Mesenchymal stem cell (in vitro differentiated cells and primary cell): ENCODE data around the gene USP40.

Experiments used
- DNase-seq: peaks from one replicate; pipeline ENCODE4 v3.0.0-alpha.2; 2013
- H2AFZ ChIP-seq: one replicate; pipeline ENCODE4 v1.6.1; 2013; ENCODE audit warnings: low read depth, mild to moderate bottlenecking, control low read depth, inconsistent platforms, low read length, moderate library complexity
- H2AK5ac ChIP-seq: 2 replicates; pipeline ENCODE4 v1.6.1; 2013; ENCODE audit warnings: low read length, moderate library complexity, mild to moderate bottlenecking, inconsistent platforms; ENCODE audit not compliant: severe bottlenecking
- H2BK120ac ChIP-seq: one replicate; pipeline ENCODE4 v1.6.1; 2013; ENCODE audit warnings: low read depth, mild to moderate bottlenecking, inconsistent platforms, low read length, moderate library complexity
- H2BK12ac ChIP-seq, 2 experiments: one replicate each; pipeline ENCODE4 v1.6.1; 2013; ENCODE audit warnings: inconsistent platforms in 2 of 2, low read length in 2 of 2, mild to moderate bottlenecking in 2 of 2, moderate library complexity in 2 of 2, control low read depth in 1 of 2
- H2BK15ac ChIP-seq: one replicate; pipeline ENCODE4 v1.6.1; 2013; ENCODE audit warnings: mild to moderate bottlenecking, low read depth, inconsistent platforms; ENCODE audit not compliant: poor library complexity, severe bottlenecking
- H2BK5ac ChIP-seq: 2 replicates; pipeline ENCODE4 v1.6.1; 2013; ENCODE audit warnings: low read depth, mild to moderate bottlenecking, low read length, control low read depth, inconsistent platforms; ENCODE audit not compliant: poor library complexity, severe bottlenecking
- H3K14ac ChIP-seq, 2 experiments: one replicate each; pipeline ENCODE4 v1.6.1; 2013; ENCODE audit warnings: inconsistent platforms in 2 of 2, low read length in 2 of 2, control low read depth in 1 of 2, mild to moderate bottlenecking in 1 of 2, moderate library complexity in 1 of 2
- H3K18ac ChIP-seq, 2 experiments: one replicate each; pipeline ENCODE4 v1.6.1; 2013; ENCODE audit warnings: inconsistent platforms in 2 of 2, low read length in 2 of 2, control low read depth in 1 of 2, low read depth in 1 of 2, mild to moderate bottlenecking in 1 of 2
- H3K23ac ChIP-seq, 2 experiments: one replicate each; pipeline ENCODE4 v1.6.1; 2013; ENCODE audit warnings: inconsistent platforms in 2 of 2, low read length in 2 of 2, mild to moderate bottlenecking in 2 of 2, moderate library complexity in 2 of 2, control low read depth in 1 of 2
- H3K27ac ChIP-seq: 2 replicates; pipeline ENCODE4 v1.5.1; 2013; ENCODE audit warnings: mild to moderate bottlenecking, moderate library complexity, low read length, control low read depth, inconsistent platforms; ENCODE audit not compliant: poor library complexity, severe bottlenecking
- H3K27me3 ChIP-seq, 2 experiments: 2 replicates each; pipeline versions ENCODE4 v1.6.1 to v1.7.0; 2013; ENCODE audit warnings: low read length in 2 of 2, mild to moderate bottlenecking in 2 of 2, moderate library complexity in 2 of 2, control low read depth in 1 of 2, inconsistent platforms in 1 of 2; ENCODE audit not compliant: control insufficient read depth in 1 of 2, insufficient read depth in 1 of 2
- H3K36me3 ChIP-seq, 2 experiments: 2 replicates each; pipeline versions ENCODE4 v1.6.1 to v1.7.0; 2013; ENCODE audit warnings: low read length in 2 of 2, control low read depth in 1 of 2, inconsistent platforms in 1 of 2, low read depth in 1 of 2, mild to moderate bottlenecking in 1 of 2; ENCODE audit not compliant: insufficient read depth in 2 of 2, control insufficient read depth in 1 of 2
- H3K4ac ChIP-seq, 2 experiments: one replicate each; pipeline ENCODE4 v1.6.1; 2013; ENCODE audit warnings: inconsistent platforms in 2 of 2, low read length in 2 of 2, mild to moderate bottlenecking in 2 of 2, moderate library complexity in 2 of 2, control low read depth in 1 of 2, low read depth in 1 of 2
- H3K4me1 ChIP-seq: 2 replicates; pipeline ENCODE4 v1.6.1; 2013; ENCODE audit warnings: low read depth, low read length, control low read depth; ENCODE audit not compliant: control insufficient read depth, insufficient read depth
- H3K4me2 ChIP-seq: 2 replicates; pipeline ENCODE4 v1.6.1; 2013; ENCODE audit warnings: low read length, mild to moderate bottlenecking, inconsistent platforms; ENCODE audit not compliant: poor library complexity, severe bottlenecking
- H3K4me3 ChIP-seq, 2 experiments: 2 replicates each; pipeline versions ENCODE4 v1.5.1 to v1.7.0; 2013; ENCODE audit warnings: low read length in 2 of 2, mild to moderate bottlenecking in 2 of 2, control low read depth in 1 of 2, low read depth in 1 of 2; ENCODE audit not compliant: insufficient read depth in 1 of 2
- H3K79me1 ChIP-seq: replicated peaks from 2 replicates; pipeline ENCODE4 v1.6.1; 2013; ENCODE audit warnings: mild to moderate bottlenecking, control low read depth, low read length, inconsistent platforms; ENCODE audit not compliant: poor library complexity, severe bottlenecking
- H3K9ac ChIP-seq: 2 replicates; pipeline ENCODE4 v1.7.0; 2013; ENCODE audit warnings: mild to moderate bottlenecking, low read length, moderate library complexity
- H3K9me3 ChIP-seq: 2 replicates; pipeline ENCODE4 v1.7.0; 2013; ENCODE audit warnings: mild to moderate bottlenecking, low read length; ENCODE audit not compliant: control insufficient read depth
- H4K8ac ChIP-seq: one replicate; pipeline ENCODE4 v1.6.1; 2013; ENCODE audit warnings: inconsistent platforms, mild to moderate bottlenecking, low read length, moderate library complexity
- H4K91ac ChIP-seq: one replicate; pipeline ENCODE4 v1.6.1; 2013; ENCODE audit warnings: mild to moderate bottlenecking, low read length, inconsistent platforms
- WGBS: methylation state at CpG from one replicate; pipeline ENCODE4 v1.1.7; 2013; ENCODE audit warnings: mixed read lengths; 5-methylcytosine and 5-hydroxymethylcytosine counted together

Gene USP40

GRCh38 chr2:233492078-233492477 lies 74.5 kb downstream of the USP40 start:
- H2BK12ac ChIP-seq: no peak overlapping the region
- no peak for DNase-seq
- no peak overlapping the region for H2AK5ac ChIP-seq
- H3K23ac ChIP-seq: no peak overlapping the region
- H3K4me3 ChIP-seq: no peak overlapping the region
- H3K4ac ChIP-seq: no peak overlapping the region
- H3K4me2 ChIP-seq: no peak overlapping the region
- H3K36me3 ChIP-seq: peaks cover 22 to 84% of the 10 kb centered on the region in 2 experiments
- H2BK5ac ChIP-seq: no peak overlapping the region
- no peak overlapping the region for H4K91ac ChIP-seq
- no peak overlapping the region for H4K8ac ChIP-seq
- H3K18ac ChIP-seq: no peak overlapping the region
- no peak overlapping the region for H3K9ac ChIP-seq
- H3K27me3 ChIP-seq: no peaks in the 10 kb centered on the region
- 100% methylated on average over 4 of the region's 4 CpGs for whole genome bisulfite sequencing
- H3K14ac ChIP-seq: no peak overlapping the region
- H2BK120ac ChIP-seq: no peak overlapping the region
- no peak overlapping the region for H2AFZ ChIP-seq
- peaks cover 8% of the 10 kb centered on the region for H3K4me1 ChIP-seq
- H3K27ac ChIP-seq: no peak overlapping the region
- H3K79me1 ChIP-seq: peaks cover 1% of the 10 kb centered on the region
- H2BK15ac ChIP-seq: no peak overlapping the region
- no peaks in the 10 kb centered on the region for H3K9me3 ChIP-seq

- Histone ChIP-seq H2BK15ac (no peak overlapping the region), H2BK5ac (no peak overlapping the region), H3K14ac (no peak overlapping the region), H2AK5ac (peak overlapping the region; percentile 33), H3K18ac (no peak overlapping the region), H4K8ac (no peak overlapping the region), H3K9ac (no peak overlapping the region), H2BK120ac (no peak overlapping the region), H3K4me2 (no peak overlapping the region), H3K79me1 (peaks cover 1% of the 10 kb centered on the region), H3K23ac (no peak overlapping the region), H4K91ac (no peak overlapping the region), H3K27me3 (no peaks in the 10 kb centered on the region), H2AFZ (no peak overlapping the region), H3K4me1 (peaks cover 13% of the 10 kb centered on the region), H3K4me3 (no peak overlapping the region), H3K9me3 (no peaks in the 10 kb centered on the region), H3K27ac (no peak overlapping the region), H3K4ac (no peak overlapping the region), H3K36me3 (peaks cover 20 to 77% of the 10 kb centered on the region in 2 experiments), H2BK12ac (no peak overlapping the region)
- DNase-seq: no peak
- 60% methylated on average over 1 of the region's 3 CpGs for WGBS
Observed at GRCh38 chr2:233491326-233491725, 75.3 kb downstream of the USP40 start.

- Histone ChIP-seq H3K9ac (no peak overlapping the region), H3K79me1 (peaks cover 1% of the 10 kb centered on the region), H3K4me2 (no peak overlapping the region), H2BK5ac (no peak overlapping the region), H3K27me3 (no peaks in the 10 kb centered on the region), H3K4me1 (peaks cover 17% of the 10 kb centered on the region), H2BK12ac (no peak overlapping the region), H3K23ac (no peak overlapping the region), H2AK5ac (no peak overlapping the region), H3K4ac (no peak overlapping the region), H2BK15ac (no peak overlapping the region), H2BK120ac (no peak overlapping the region), H3K36me3 (peaks cover 24 to 77% of the 10 kb centered on the region in 2 experiments), H4K91ac (no peak overlapping the region), H2AFZ (no peak overlapping the region), H3K27ac (no peak overlapping the region), H3K9me3 (no peaks in the 10 kb centered on the region), H3K14ac (no peak overlapping the region), H3K18ac (no peak overlapping the region), H3K4me3 (no peak overlapping the region), H4K8ac (no peak overlapping the region)
- DNase-seq: no peak
- whole genome bisulfite sequencing: over 99% methylated on average over 7 of the region's 7 CpGs
Observed at GRCh38 chr2:233490831-233491230, 75.8 kb downstream of the USP40 start.

GRCh38 chr2:233489666-233490065 lies 76.9 kb downstream of the USP40 start:
- H3K27ac ChIP-seq: no peak overlapping the region
- no peak overlapping the region for H4K91ac ChIP-seq
- no peaks in the 10 kb centered on the region for H3K9me3 ChIP-seq
- no peak overlapping the region for H3K14ac ChIP-seq
- no peak overlapping the region for H2BK12ac ChIP-seq
- H3K36me3 ChIP-seq: peaks cover 27 to 79% of the 10 kb centered on the region in 2 experiments
- H3K27me3 ChIP-seq: no peaks in the 10 kb centered on the region
- H3K79me1 ChIP-seq: peaks cover 2% of the 10 kb centered on the region
- peak overlapping the region; percentile 49 for H2AK5ac ChIP-seq
- WGBS: 94% methylated on average over 6 of the region's 6 CpGs
- H4K8ac ChIP-seq: no peak overlapping the region
- H3K4me2 ChIP-seq: no peak overlapping the region
- no peak overlapping the region for H2BK120ac ChIP-seq
- no peak overlapping the region for H3K9ac ChIP-seq
- no peak overlapping the region for H2BK15ac ChIP-seq
- H3K4me3 ChIP-seq: no peak overlapping the region
- H2AFZ ChIP-seq: no peak overlapping the region
- no peak overlapping the region for H3K4ac ChIP-seq
- H3K23ac ChIP-seq: no peak overlapping the region
- no peak overlapping the region for H2BK5ac ChIP-seq
- peak; percentile 19 for DNase-seq
- H3K18ac ChIP-seq: no peak overlapping the region
- H3K4me1 ChIP-seq: peaks cover 19% of the 10 kb centered on the region
